ENCODE data around the gene CCDC33. TPM values are rescaled to one million over a fixed set of nuclear protein-coding genes. Genes with fewer than 3 reads are reported as not detected.

CCDC33 gene
- total RNA-seq, 1 experiment from 2014 or later: not detected

- no peak for DNase-seq (ENCODE audit: low read depth, low spot score)
- TF ChIP-seq REST (IDR thresholded peaks at IDR 0.05; ENCODE audit: insufficient read depth in 1 of 2, low read depth in 2 of 2, low read length in 1 of 2) (no peak), SIN3A (IDR thresholded peaks at IDR 0.05; ENCODE audit: borderline replicate concordance, insufficient read depth, low read depth, low read length) (no peak), POLR2AphosphoS5 (IDR thresholded peaks at IDR 0.05; ENCODE audit: low read depth, low read length) (no peak), CTCF (IDR thresholded peaks at IDR 0.05) (no peak), TCF7L2 (IDR thresholded peaks at IDR 0.05; ENCODE audit: low read depth, low read length) (no peak)
- BruUV-seq (replicated peaks): no TSS peak
- H3K27me3 ChIP-seq (ENCODE audit: control insufficient read depth, insufficient read depth, low read length): no peaks in the 10 kb centered on the region; the same call in 1 of the 2 replicates
- POLR2A ChIA-PET: interaction anchor here (0.9 kb wide), 1 partner anchor 41 kb away, joined by 3 read pairs; no protein-coding TSS in a partner anchor
- in situ Hi-C loops (cut with HindIII; ENCODE audit: low pct_unique_long_range_greater_than_20kb, low sequenced_read_pairs): no loop called here
- intact Hi-C loops (cut with micrococcal nuclease; ENCODE audit: unreplicated experiment): no loop called here
- H3K27ac ChIP-seq (ENCODE audit: low read length): no peak overlapping the region
- no peaks in the 10 kb centered on the region for H3K36me3 ChIP-seq (ENCODE audit: control insufficient read depth, insufficient read depth, low read length)
- no peak for ATAC-seq
- H3K4me3 ChIP-seq (ENCODE audit: low read depth in 2 of 2, low read length in 2 of 2): no peak overlapping the region
- H3K4me1 ChIP-seq (ENCODE audit: control insufficient read depth, insufficient read depth, low read length): no peaks in the 10 kb centered on the region
- H3K9me3 ChIP-seq (ENCODE audit: control insufficient read depth, insufficient read depth, low read depth, low read length): no peaks in the 10 kb centered on the region
- CTCF ChIA-PET: no interaction called here
These were observed 45.3 kb downstream of the CCDC33 start for GRCh38 chr15:74281147-74282133.

- H3K27me3 ChIP-seq (ENCODE audit: control insufficient read depth, insufficient read depth, low read length): no peaks in the 10 kb centered on the region; the same call in 1 of the 2 replicates
- H3K9me3 ChIP-seq (ENCODE audit: control insufficient read depth, insufficient read depth, low read depth, low read length): no peaks in the 10 kb centered on the region
- no peak for ATAC-seq
- no peaks in the 10 kb centered on the region for H3K36me3 ChIP-seq (ENCODE audit: control insufficient read depth, insufficient read depth, low read length)
- H3K27ac ChIP-seq (ENCODE audit: low read length): no peak overlapping the region
- H3K4me3 ChIP-seq (ENCODE audit: low read depth in 2 of 2, low read length in 2 of 2): no peak overlapping the region
- intact Hi-C loops (cut with micrococcal nuclease; ENCODE audit: unreplicated experiment): no loop called here
- no TSS peak for BruUV-seq (replicated peaks)
- TF ChIP-seq REST (IDR thresholded peaks at IDR 0.05; ENCODE audit: insufficient read depth in 1 of 2, low read depth in 2 of 2, low read length in 1 of 2): no peak
- no peak for TF ChIP-seq CTCF (IDR thresholded peaks at IDR 0.05)
- TF ChIP-seq TCF7L2 (IDR thresholded peaks at IDR 0.05; ENCODE audit: low read depth, low read length): no peak
- no peak for TF ChIP-seq POLR2AphosphoS5 (IDR thresholded peaks at IDR 0.05; ENCODE audit: low read depth, low read length)
- TF ChIP-seq SIN3A (IDR thresholded peaks at IDR 0.05; ENCODE audit: borderline replicate concordance, insufficient read depth, low read depth, low read length): no peak
- in situ Hi-C loops (cut with HindIII; ENCODE audit: low pct_unique_long_range_greater_than_20kb, low sequenced_read_pairs): no loop called here
- ChIA-PET CTCF (no interaction called here), POLR2A (no interaction called here)
- H3K4me1 ChIP-seq (ENCODE audit: control insufficient read depth, insufficient read depth, low read length): no peaks in the 10 kb centered on the region
- no peak for DNase-seq (ENCODE audit: low read depth, low spot score)
These were observed 47.2 kb downstream of the CCDC33 start for GRCh38 chr15:74283368-74283767.

Measured in Panc1 (cell line).